GM12878 (cell line): ENCODE results near the gene HOOK1. TPM values are rescaled to one million over a fixed set of nuclear protein-coding genes. Genes with fewer than 3 reads are reported as not detected.

Source experiments
- ATAC-seq: fragments of 200-7000 bp; cut with Tn5 transposase; 3 replicates; pipeline ENCODE4 v1.9.1; 2020; ENCODE audit warnings: mild to moderate bottlenecking, moderate library complexity
- BruUV-seq: library from RNA; stranded (reverse); fragments of 400-500 nt; replicated peaks from 2 replicates; lab custom pipeline; 2021; lab: Mats Ljungman, UMichigan
- CTCF ChIA-PET: fragments of 300-600 bp; sonication (Branson Sonifier 250); formaldehyde crosslinking; extraction: SDS; loops from one replicate; lab custom pipeline; 2021; ENCODE audit warnings: inconsistent platforms; lab: Yijun Ruan, JAX
- POLR2A ChIA-PET: fragments of 350-600 bp; formaldehyde crosslinking; extraction: SDS; loops from one replicate; lab custom pipeline; 2021; ENCODE audit warnings: inconsistent platforms; lab: Charles Lee
- RAD21 ChIA-PET: fragments of 300-600 bp; sonication (Branson Sonifier 250); formaldehyde crosslinking; loops from one replicate; lab custom pipeline; 2023; ENCODE audit warnings: antibody characterized with exemption; ENCODE audit not compliant: unreplicated experiment; lab: Charles Lee
- SMC1A ChIA-PET: fragments of 300-600 bp; sonication (Branson Sonifier 250); formaldehyde crosslinking; loops from one replicate; lab custom pipeline; 2023; ENCODE audit not compliant: unreplicated experiment, uncharacterized antibody; lab: Charles Lee
- DNase-seq: peaks from one replicate; pipeline ENCODE4 v3.0.0-alpha.2; 2011; ENCODE audit warnings: low read depth, low spot score
- FAIRE-seq: peaks from 3 replicates; lab custom pipeline; 2011; peaks lifted over from hg19 to GRCh38; lab: Jason Lieb, UNC
- H2AFZ ChIP-seq: 2 replicates; pipeline ENCODE4 v1.6.0; 2011; ENCODE audit warnings: low read depth, low read length, control low read depth; ENCODE audit not compliant: control insufficient read depth
- H3K27ac ChIP-seq: 2 replicates; pipeline ENCODE4 v1.5.1; 2011; ENCODE audit warnings: control low read depth; ENCODE audit not compliant: control insufficient read depth, insufficient read depth
- H3K27me3 ChIP-seq, 2 experiments: replicated peaks in 1 of 2; 2 replicates each; pipeline versions ENCODE4 v1.6.0 to v1.6.1; 2011; ENCODE audit warnings: low read length in 1 of 2; ENCODE audit not compliant: control insufficient read depth in 2 of 2, insufficient read depth in 2 of 2
- H3K36me3 ChIP-seq, 2 experiments: 2 replicates each; pipeline ENCODE4 v1.5.1; 2011; ENCODE audit warnings: low read length in 1 of 2; ENCODE audit not compliant: control insufficient read depth in 2 of 2, insufficient read depth in 2 of 2
- H3K4me1 ChIP-seq: 2 replicates; pipeline ENCODE4 v1.6.1; 2011; ENCODE audit warnings: mild to moderate bottlenecking, low read length, moderate library complexity, mixed read lengths; ENCODE audit not compliant: control insufficient read depth, insufficient read depth
- H3K4me2 ChIP-seq: 2 replicates; pipeline ENCODE4 v1.6.0; 2011; ENCODE audit warnings: control low read depth; ENCODE audit not compliant: control insufficient read depth, insufficient read depth
- H3K4me3 ChIP-seq: fragments of 200-600 bp; sonication (generic); 2 replicates; pipeline ENCODE4 v1.5.1; 2016
- H3K79me2 ChIP-seq: 2 replicates; pipeline ENCODE4 v1.6.0; 2011; ENCODE audit warnings: low read length; ENCODE audit not compliant: control insufficient read depth, insufficient read depth
- H3K9ac ChIP-seq: 2 replicates; pipeline ENCODE4 v1.8.0; 2011; ENCODE audit warnings: low read length, control low read depth, mixed read lengths; ENCODE audit not compliant: control insufficient read depth, insufficient read depth
- H3K9me3 ChIP-seq: replicated peaks from 3 replicates; pipeline ENCODE4 v1.5.1; 2011; ENCODE audit warnings: mild to moderate bottlenecking, low read length; ENCODE audit not compliant: control insufficient read depth, insufficient read depth
- H4K20me1 ChIP-seq: 2 replicates; pipeline ENCODE4 v1.6.0; 2011; ENCODE audit not compliant: control insufficient read depth, insufficient read depth
- KDM1A ChIP-seq: fragments of 200-600 bp; sonication (generic); IDR thresholded peaks from 2 replicates; pipeline ENCODE4 v1.6.1; 2016; ENCODE audit warnings: borderline replicate concordance
- NR2F1 ChIP-seq: fragments of 450-650 bp; conservative IDR thresholded peaks from 2 replicates; pipeline ENCODE4 v1.6.1; 2017; ENCODE audit warnings: mild to moderate bottlenecking
- WGBS: methylation state at CpG from one replicate; pipeline ENCODE4 v1.1.6; 2016; ENCODE audit warnings: low lambda C conversion rate; ENCODE audit not compliant: insufficient replicate concordance, insufficient coverage; ENCODE audit errors: missing lambda C conversion rate; 5-methylcytosine and 5-hydroxymethylcytosine counted together
- in situ Hi-C: fragments of 300-500 bp; cut with MboI; formaldehyde crosslinking; loops from 9 replicates; pipeline ENCODE4 v1.14.3; 2018; ENCODE audit warnings: mixed read lengths
- intact Hi-C: fragments of 100-400 bp; cut with micrococcal nuclease; formaldehyde crosslinking; loops from one replicate; pipeline ENCODE4 v1.14.2; 2022; ENCODE audit not compliant: unreplicated experiment
- polyA plus RNA-seq, 11 experiments: library from polyadenylated mRNA; depleted of rRNA in 4 of 11; unstranded in 6 of 11; stranded (reverse) in 5 of 11; fragments of >200 nt; fragmentation: Nextera tagmentation in 4 of 11; fragmentation: Illumina TruSeq in 1 of 11; extraction: Ambion mirVana in 4 of 11; extraction: Trizol in 1 of 11; gene quantifications; 1 replicate in 1 of 11; 2 replicates in 10 of 11; pipeline versions ENCODE4 v1.2.1 to v1.2.3, GENCODE V29; 2011 to 2016; ENCODE audit warnings: inconsistent platforms in 2 of 11, missing spikeins in 2 of 11, low read depth in 1 of 11
- total RNA-seq, 4 experiments: library from RNA; depleted of rRNA in 3 of 4; stranded (reverse); fragments of >200 nt in 3 of 4; fragmentation: Illumina TruSeq in 1 of 4; extraction: Trizol in 1 of 4; gene quantifications; 2 replicates each; pipeline versions ENCODE4 v1.2.1 to v1.2.3, GENCODE V29; 2013 to 2021
- TF ChIP-seq, protein P1 (sequence below): fragments of 150-350 bp; IDR thresholded peaks from 2 replicates; pipeline ENCODE4 v1.6.1; 2016; ENCODE audit warnings: low read depth, low read length

The HOOK1 gene
- total and polyA plus RNA-seq, 10 of the 15 experiments (the other 5 are each of a cell fraction or from before 2014, with no cell fraction given) = 1.4 to 15.4 (median 3.7) TPM

DNA sequence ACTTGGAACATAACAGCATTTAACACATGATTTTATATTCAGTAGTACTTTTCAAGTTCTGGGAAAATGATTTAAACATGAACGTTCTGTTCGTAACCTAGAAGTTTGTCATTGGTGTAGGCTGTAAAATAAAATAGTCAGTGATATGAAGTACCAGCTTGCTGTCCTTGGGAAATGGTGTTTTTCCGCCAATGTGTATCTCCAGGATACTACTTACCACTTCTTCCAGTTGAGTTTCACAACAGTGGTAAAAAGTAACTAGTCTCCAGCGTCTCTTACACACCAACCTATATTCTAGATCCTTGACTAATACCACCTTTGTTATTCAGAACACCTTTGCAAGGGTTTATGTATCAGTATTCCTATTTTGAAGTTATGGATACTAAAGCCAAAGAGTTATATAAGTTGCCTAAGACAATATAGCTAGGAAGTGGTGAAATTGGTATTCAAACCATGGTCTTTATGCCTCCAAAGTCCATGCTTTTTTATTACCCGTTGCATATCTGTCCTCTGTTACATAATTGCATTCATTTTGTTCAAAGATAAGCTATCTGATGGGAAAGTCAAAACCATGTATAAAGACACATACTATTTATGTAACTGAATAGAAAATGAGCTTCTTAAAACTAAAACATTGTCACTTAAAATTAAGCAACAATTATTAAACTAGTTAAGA is 43.1 kb downstream of the HOOK1 start:
- POLR2A ChIA-PET = no interaction called here
- Histone ChIP-seq H4K20me1 (no peaks in the 10 kb centered on the region), H3K4me1 (no peaks in the 10 kb centered on the region), H3K27ac (no peak overlapping the region), H3K27me3 (no peaks in the 10 kb centered on the region), H2AFZ (no peak overlapping the region), H3K36me3 (no peaks in the 10 kb centered on the region; a peak in 1 of 4 replicates), H3K9ac (no peak overlapping the region), H3K4me3 (no peak overlapping the region), H3K4me2 (no peak overlapping the region), H3K9me3 (no peaks in the 10 kb centered on the region; the same call in 2 of the 3 replicates), H3K79me2 (no peaks in the 10 kb centered on the region)
- WGBS = 63% methylated on average over 5 of the region's 5 CpGs
- DNase-seq = no peak
- BruUV-seq = no TSS peak
- intact Hi-C loops (no loop called here), in situ Hi-C loops (no loop called here)
- CTCF ChIA-PET = interaction anchor here (0.8 to 1.6 kb wide), 3 partner anchors 19 to 90 kb away, joined by 3 to 5 read pairs (median 4); no protein-coding TSS in a partner anchor
- ATAC-seq = no peak
- SMC1A ChIA-PET = interaction anchor here (1.2 to 1.4 kb wide), 2 partner anchors 13 to 25 kb away, joined by 3 read pairs; no protein-coding TSS in a partner anchor
- no peak for FAIRE-seq
- RAD21 ChIA-PET = no interaction called here
- TF ChIP-seq NR2F1 = no peak
- TF ChIP-seq, protein P1, sequence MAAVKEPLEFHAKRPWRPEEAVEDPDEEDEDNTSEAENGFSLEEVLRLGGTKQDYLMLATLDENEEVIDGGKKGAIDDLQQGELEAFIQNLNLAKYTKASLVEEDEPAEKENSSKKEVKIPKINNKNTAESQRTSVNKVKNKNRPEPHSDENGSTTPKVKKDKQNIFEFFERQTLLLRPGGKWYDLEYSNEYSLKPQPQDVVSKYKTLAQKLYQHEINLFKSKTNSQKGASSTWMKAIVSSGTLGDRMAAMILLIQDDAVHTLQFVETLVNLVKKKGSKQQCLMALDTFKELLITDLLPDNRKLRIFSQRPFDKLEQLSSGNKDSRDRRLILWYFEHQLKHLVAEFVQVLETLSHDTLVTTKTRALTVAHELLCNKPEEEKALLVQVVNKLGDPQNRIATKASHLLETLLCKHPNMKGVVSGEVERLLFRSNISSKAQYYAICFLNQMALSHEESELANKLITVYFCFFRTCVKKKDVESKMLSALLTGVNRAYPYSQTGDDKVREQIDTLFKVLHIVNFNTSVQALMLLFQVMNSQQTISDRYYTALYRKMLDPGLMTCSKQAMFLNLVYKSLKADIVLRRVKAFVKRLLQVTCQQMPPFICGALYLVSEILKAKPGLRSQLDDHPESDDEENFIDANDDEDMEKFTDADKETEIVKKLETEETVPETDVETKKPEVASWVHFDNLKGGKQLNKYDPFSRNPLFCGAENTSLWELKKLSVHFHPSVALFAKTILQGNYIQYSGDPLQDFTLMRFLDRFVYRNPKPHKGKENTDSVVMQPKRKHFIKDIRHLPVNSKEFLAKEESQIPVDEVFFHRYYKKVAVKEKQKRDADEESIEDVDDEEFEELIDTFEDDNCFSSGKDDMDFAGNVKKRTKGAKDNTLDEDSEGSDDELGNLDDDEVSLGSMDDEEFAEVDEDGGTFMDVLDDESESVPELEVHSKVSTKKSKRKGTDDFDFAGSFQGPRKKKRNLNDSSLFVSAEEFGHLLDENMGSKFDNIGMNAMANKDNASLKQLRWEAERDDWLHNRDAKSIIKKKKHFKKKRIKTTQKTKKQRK = no peak
- TF ChIP-seq KDM1A = no peak
- TF ChIP-seq, all 136 proteins: peak for 0
